A549 (cell line): ENCODE measurements around the gene ICAM5. TPM values are rescaled to one million over a fixed set of nuclear protein-coding genes. Genes with fewer than 3 reads are reported as not detected.

Experiments used
- ATAC-seq, 2 experiments: fragments of 200-7000 bp in 1 of 2; fragments of >200 bp in 1 of 2; cut with Nextera tagmentation in 1 of 2; cut with Tn5 transposase in 1 of 2; 3 replicates each; pipeline versions ENCODE4 v1.8.0 to v1.9.1; 2018 to 2020; ENCODE audit warnings: mild to moderate bottlenecking in 1 of 2, moderate library complexity in 1 of 2
- CTCF ChIA-PET: fragments of 300-600 bp; sonication (Branson Sonifier 250); formaldehyde crosslinking; extraction: SDS; loops from one replicate; lab custom pipeline; 2021; ENCODE audit warnings: antibody characterized with exemption, inconsistent platforms; lab: Yijun Ruan, JAX
- POLR2A ChIA-PET: fragments of 350-600 bp; formaldehyde crosslinking; extraction: SDS; loops from one replicate; lab custom pipeline; 2021; ENCODE audit warnings: antibody characterized with exemption, inconsistent platforms; lab: Yijun Ruan, JAX
- DNase-seq, 2 experiments: peaks; one replicate each; pipeline versions ENCODE4 v3.0.0 to v3.0.0-alpha.2; 2011 to 2016; ENCODE audit warnings: low read depth in 1 of 2, low spot score in 1 of 2
- FAIRE-seq: peaks from 2 replicates; lab custom pipeline; 2011; peaks lifted over from hg19 to GRCh38; lab: Jason Lieb, UNC
- H3K27ac ChIP-seq, 2 experiments: fragments of >200 bp; sonication (Bioruptor Twin); formaldehyde crosslinking; 3 replicates each; pipeline ENCODE4 v1.5.1; 2016 to 2017
- H3K4me1 ChIP-seq: fragments of >200 bp; sonication (Bioruptor Twin); formaldehyde crosslinking; 3 replicates; pipeline ENCODE4 v1.6.1; 2016
- H3K4me2 ChIP-seq: fragments of >200 bp; sonication (Bioruptor Twin); formaldehyde crosslinking; 3 replicates; pipeline ENCODE4 v1.6.1; 2016
- H3K4me3 ChIP-seq: fragments of >200 bp; sonication (Bioruptor Twin); formaldehyde crosslinking; 3 replicates; pipeline ENCODE4 v1.5.1; 2016
- H3K9me3 ChIP-seq: fragments of >200 bp; sonication (Bioruptor Twin); formaldehyde crosslinking; 3 replicates; pipeline ENCODE4 v1.6.1; 2016
- BCL3 ChIP-seq: fragments of >200 bp; sonication (Bioruptor Twin); formaldehyde crosslinking; IDR thresholded peaks from 3 replicates; pipeline ENCODE4 v1.6.1; 2016
- CEBPB ChIP-seq, 2 experiments: fragments of >200 bp in 1 of 2; sonication (Bioruptor Twin) in 1 of 2; formaldehyde crosslinking in 1 of 2; IDR thresholded peaks; 2 replicates each; pipeline ENCODE4 v1.6.1; 2012 to 2016
- CTCF ChIP-seq: fragments of >200 bp; sonication (Bioruptor Twin); formaldehyde crosslinking; IDR thresholded peaks from 3 replicates; pipeline ENCODE4 v1.5.1; 2016
- E2F6 ChIP-seq: IDR thresholded peaks from 2 replicates; pipeline ENCODE4 v1.6.1; 2012; ENCODE audit warnings: low read depth, borderline replicate concordance
- EHMT2 ChIP-seq: fragments of 200-600 bp; sonication (generic); IDR thresholded peaks from 2 replicates; pipeline ENCODE4 v1.6.1; 2016; ENCODE audit warnings: antibody characterized with exemption, low read depth, mild to moderate bottlenecking, moderate library complexity
- HEYL ChIP-seq: fragments of 250-450 bp; sonication (Bioruptor Pico); IDR thresholded peaks from 2 replicates; pipeline ENCODE4 v1.8.0; 2021; ENCODE audit warnings: mild to moderate bottlenecking, moderate library complexity
- HOXB13 ChIP-seq: fragments of 250-450 bp; sonication (Bioruptor Pico); IDR thresholded peaks from 2 replicates; pipeline ENCODE4 v1.5.0; 2020; ENCODE audit warnings: low read depth, mild to moderate bottlenecking, moderate library complexity
- HOXB5 ChIP-seq: fragments of 250-450 bp; sonication (Bioruptor Pico); IDR thresholded peaks from 2 replicates; pipeline ENCODE4 v1.5.0; 2020; ENCODE audit warnings: mild to moderate bottlenecking, moderate library complexity
- MAX ChIP-seq: IDR thresholded peaks from 2 replicates; pipeline ENCODE4 v1.6.1; 2012
- NPAS2 ChIP-seq: fragments of 250-450 bp; sonication (Bioruptor Pico); IDR thresholded peaks from 2 replicates; pipeline ENCODE4 v1.8.0; 2022; ENCODE audit warnings: mild to moderate bottlenecking, moderate library complexity, borderline replicate concordance
- PHF8 ChIP-seq: fragments of 200-600 bp; sonication (generic); IDR thresholded peaks from 2 replicates; pipeline ENCODE4 v1.6.1; 2016; ENCODE audit warnings: low read depth, mild to moderate bottlenecking, antibody characterized with exemption, moderate library complexity, borderline replicate concordance
- POLR2A ChIP-seq: IDR thresholded peaks from 2 replicates; pipeline ENCODE4 v1.6.1; 2012; ENCODE audit warnings: mild to moderate bottlenecking, low read length
- WGBS: methylation state at CpG from one replicate; pipeline ENCODE4 v1.1.6; 2017; ENCODE audit errors: missing lambda C conversion rate; 5-methylcytosine and 5-hydroxymethylcytosine counted together
- polyA plus RNA-seq, 4 experiments: library from polyadenylated mRNA; depleted of rRNA in 3 of 4; stranded (reverse); fragments of >200 nt; fragmentation: RNase III in 1 of 4; extraction: RNeasy Plus Mini Kit Qiagen cat#74134 plus additional on column Dnase treatment in 1 of 4; gene quantifications; 2 replicates in 3 of 4; 3 replicates in 1 of 4; pipeline ENCODE4 v1.2.3, GENCODE V29; 2011 to 2017

The ICAM5 gene
- polyA plus RNA-seq, 2 of the 4 experiments (the other 2 are of a cell fraction): 0.35 to 0.77 TPM

GRCh38 chr19:10270180-10270615 is 19.6 kb upstream of the ICAM5 start:
- no peak for FAIRE-seq
- ChIA-PET POLR2A (interaction anchor here (1.6 to 2.3 kb wide), 2 partner anchors 19 to 119 kb away, joined by 7 to 10 read pairs; partner anchors contain the start of gene ICAM5), CTCF (interaction anchor here (0.8 to 6.7 kb wide), 14 partner anchors 11 to 310 kb away, joined by 3 to 104 read pairs (median 9); partner anchors contain the start of genes ICAM5, RAVER1 and TYK2)
- ATAC-seq: no peak
- WGBS: 70% methylated on average over 18 of the region's 37 CpGs
- DNase-seq: no peak
- H3K9me3 ChIP-seq: no peaks in the 10 kb centered on the region
- peak overlapping the region in 1 of 2 experiments; percentile 78; a peak in 1 of 6 replicates for H3K27ac ChIP-seq
- H3K4me2 ChIP-seq: peak overlapping the region; percentile 69
- peak overlapping the region; percentile 9; the same call in 1 of the 3 replicates for H3K4me3 ChIP-seq
- no peak for TF ChIP-seq PHF8
- TF ChIP-seq NPAS2 (CRISPR knock-in tag): no peak
- TF ChIP-seq CEBPB (IDR thresholded peaks at IDR 0.05): no peak
- TF ChIP-seq HOXB5: no peak
- TF ChIP-seq EHMT2: no peak
- TF ChIP-seq HOXB13 (CRISPR knock-in tag): no peak
- TF ChIP-seq, all 56 proteins: peak for 0
- H3K4me1 ChIP-seq: peaks cover 16% of the 10 kb centered on the region

- peak within 1 kb of the TSS in 1 of 2 experiments; percentile 78; a peak in 3 of 6 replicates for H3K27ac ChIP-seq
- TF ChIP-seq E2F6 (peak; percentile 27; the same call in 1 of the 2 replicates), BCL3 (no peak), MAX (peak; percentile 54; the same call in 1 of the 2 replicates), HEYL (no peak)
- TF ChIP-seq, all 56 proteins: peak for 2
- H3K9me3 ChIP-seq: no peaks in the 10 kb centered on the region
- peak within 1 kb of the TSS; percentile 9; the same call in 1 of the 3 replicates for H3K4me3 ChIP-seq
- DNase-seq: no peak
- peaks cover 12% of the 10 kb centered on the region for H3K4me1 ChIP-seq
- FAIRE-seq: no peak
- peak within 1 kb of the TSS; percentile 69 for H3K4me2 ChIP-seq
- POLR2A ChIA-PET: interaction anchor here (0.8 to 2.3 kb wide), 3 partner anchors 19 to 118 kb away, joined by 4 to 10 read pairs (median 7); partner anchors contain the start of genes ICAM5 and TYK2
- 40% methylated on average over 15 of the region's 51 CpGs for WGBS
- peak; percentile 33 to 55; a peak in 4 of 6 replicates for ATAC-seq
- CTCF ChIA-PET: interaction anchor here (0.9 to 6.7 kb wide), 19 partner anchors 11 to 340 kb away, joined by 3 to 104 read pairs (median 7); partner anchors contain the start of genes ICAM4, ICAM5, RAVER1 and TYK2
Observed at GRCh38 chr19:10270616-10271394, 18.9 kb upstream of the ICAM5 start, which contains the start of gene ICAM1. Gene ICAM1 (plus strand): TSS chr19:10271120. CDS start chr19:10271160, 40 bp downstream.

GRCh38 chr19:10271543-10272086 is 18.1 kb upstream of the ICAM5 start:
- ChIA-PET POLR2A (interaction anchor here (0.6 to 1.6 kb wide), 2 partner anchors 18 to 117 kb away, joined by 4 to 7 read pairs; partner anchors contain the start of gene ICAM5), CTCF (interaction anchor here (0.9 to 6.7 kb wide), 13 partner anchors 12 to 340 kb away, joined by 3 to 104 read pairs (median 6); partner anchors contain the start of genes ICAM4, RAVER1 and ZGLP1)
- no peaks in the 10 kb centered on the region for H3K9me3 ChIP-seq
- DNase-seq (no peak), ATAC-seq (peak in 1 of 2 experiments; percentile 14; a peak in 1 of 6 replicates), FAIRE-seq (no peak)
- peak overlapping the region in 1 of 2 experiments; percentile 48; a peak in 1 of 6 replicates for H3K27ac ChIP-seq
- H3K4me3 ChIP-seq: no peak overlapping the region
- no peak overlapping the region; the same call in 2 of the 3 replicates for H3K4me2 ChIP-seq
- 72% methylated on average over 10 of the region's 12 CpGs for WGBS
- TF ChIP-seq POLR2A (no peak), CTCF (no peak), EHMT2 (no peak)
- H3K4me1 ChIP-seq: peaks cover 12% of the 10 kb centered on the region
